GM12878 (cell line): ENCODE data around the gene USP47. TPM values are rescaled to one million over a fixed set of nuclear protein-coding genes. Genes with fewer than 3 reads are reported as not detected.

Experiments
- ATAC-seq: fragments of 200-7000 bp; cut with Tn5 transposase; 3 replicates; pipeline ENCODE4 v1.9.1; 2020; ENCODE audit warnings: mild to moderate bottlenecking, moderate library complexity
- BruUV-seq: library from RNA; stranded (reverse); fragments of 400-500 nt; replicated peaks from 2 replicates; lab custom pipeline; 2021; lab: Mats Ljungman, UMichigan
- CTCF ChIA-PET: fragments of 300-600 bp; sonication (Branson Sonifier 250); formaldehyde crosslinking; extraction: SDS; loops from one replicate; lab custom pipeline; 2021; ENCODE audit warnings: inconsistent platforms; lab: Yijun Ruan, JAX
- POLR2A ChIA-PET: fragments of 350-600 bp; formaldehyde crosslinking; extraction: SDS; loops from one replicate; lab custom pipeline; 2021; ENCODE audit warnings: inconsistent platforms; lab: Charles Lee
- RAD21 ChIA-PET: fragments of 300-600 bp; sonication (Branson Sonifier 250); formaldehyde crosslinking; loops from one replicate; lab custom pipeline; 2023; ENCODE audit warnings: antibody characterized with exemption; ENCODE audit not compliant: unreplicated experiment; lab: Charles Lee
- SMC1A ChIA-PET: fragments of 300-600 bp; sonication (Branson Sonifier 250); formaldehyde crosslinking; loops from one replicate; lab custom pipeline; 2023; ENCODE audit not compliant: unreplicated experiment, uncharacterized antibody; lab: Charles Lee
- DNase-seq: peaks from one replicate; pipeline ENCODE4 v3.0.0-alpha.2; 2011; ENCODE audit warnings: low read depth, low spot score
- FAIRE-seq: peaks from 3 replicates; lab custom pipeline; 2011; peaks lifted over from hg19 to GRCh38; lab: Jason Lieb, UNC
- H2AFZ ChIP-seq: 2 replicates; pipeline ENCODE4 v1.6.0; 2011; ENCODE audit warnings: low read depth, low read length, control low read depth; ENCODE audit not compliant: control insufficient read depth
- H3K27ac ChIP-seq: 2 replicates; pipeline ENCODE4 v1.5.1; 2011; ENCODE audit warnings: control low read depth; ENCODE audit not compliant: control insufficient read depth, insufficient read depth
- H3K27me3 ChIP-seq, 2 experiments: replicated peaks in 1 of 2; 2 replicates each; pipeline versions ENCODE4 v1.6.0 to v1.6.1; 2011; ENCODE audit warnings: low read length in 1 of 2; ENCODE audit not compliant: control insufficient read depth in 2 of 2, insufficient read depth in 2 of 2
- H3K36me3 ChIP-seq, 2 experiments: 2 replicates each; pipeline ENCODE4 v1.5.1; 2011; ENCODE audit warnings: low read length in 1 of 2; ENCODE audit not compliant: control insufficient read depth in 2 of 2, insufficient read depth in 2 of 2
- H3K4me1 ChIP-seq: 2 replicates; pipeline ENCODE4 v1.6.1; 2011; ENCODE audit warnings: mild to moderate bottlenecking, low read length, moderate library complexity, mixed read lengths; ENCODE audit not compliant: control insufficient read depth, insufficient read depth
- H3K4me2 ChIP-seq: 2 replicates; pipeline ENCODE4 v1.6.0; 2011; ENCODE audit warnings: control low read depth; ENCODE audit not compliant: control insufficient read depth, insufficient read depth
- H3K4me3 ChIP-seq: fragments of 200-600 bp; sonication (generic); 2 replicates; pipeline ENCODE4 v1.5.1; 2016
- H3K79me2 ChIP-seq: 2 replicates; pipeline ENCODE4 v1.6.0; 2011; ENCODE audit warnings: low read length; ENCODE audit not compliant: control insufficient read depth, insufficient read depth
- H3K9ac ChIP-seq: 2 replicates; pipeline ENCODE4 v1.8.0; 2011; ENCODE audit warnings: low read length, control low read depth, mixed read lengths; ENCODE audit not compliant: control insufficient read depth, insufficient read depth
- H3K9me3 ChIP-seq: replicated peaks from 3 replicates; pipeline ENCODE4 v1.5.1; 2011; ENCODE audit warnings: mild to moderate bottlenecking, low read length; ENCODE audit not compliant: control insufficient read depth, insufficient read depth
- H4K20me1 ChIP-seq: 2 replicates; pipeline ENCODE4 v1.6.0; 2011; ENCODE audit not compliant: control insufficient read depth, insufficient read depth
- CREB1 ChIP-seq: IDR thresholded peaks from 2 replicates; pipeline ENCODE4 v1.6.1; 2012; ENCODE audit warnings: low read depth, mild to moderate bottlenecking, inconsistent platforms
- EP300 ChIP-seq, 2 experiments: fragments of 150-350 bp in 1 of 2; IDR thresholded peaks; 2 replicates each; pipeline ENCODE4 v1.6.1; 2011 to 2012; ENCODE audit warnings: low read depth in 2 of 2, low read length in 2 of 2, borderline replicate concordance in 1 of 2, improper control_type of control experiment in 1 of 2, inconsistent platforms in 1 of 2; ENCODE audit not compliant: control insufficient read depth in 1 of 2
- JUND ChIP-seq: IDR thresholded peaks from 2 replicates; pipeline ENCODE4 v1.6.1; 2012; ENCODE audit warnings: low read depth, mild to moderate bottlenecking, low read length, improper control_type of control experiment, moderate library complexity
- RCOR1 ChIP-seq: conservative IDR thresholded peaks from 2 replicates; pipeline ENCODE4 v1.6.1; 2012; ENCODE audit warnings: low read depth, low read length, improper control_type of control experiment
- RUNX3 ChIP-seq: IDR thresholded peaks from 2 replicates; pipeline ENCODE4 v1.6.1; 2012; ENCODE audit warnings: low read length, inconsistent platforms
- SUZ12 ChIP-seq: fragments of 200-600 bp; sonication (generic); IDR thresholded peaks from one replicate; pipeline ENCODE4 v1.6.1; 2018; ENCODE audit warnings: antibody characterized with exemption, mild to moderate bottlenecking; ENCODE audit not compliant: unreplicated experiment
- WGBS: methylation state at CpG from one replicate; pipeline ENCODE4 v1.1.6; 2016; ENCODE audit warnings: low lambda C conversion rate; ENCODE audit not compliant: insufficient replicate concordance, insufficient coverage; ENCODE audit errors: missing lambda C conversion rate; 5-methylcytosine and 5-hydroxymethylcytosine counted together
- in situ Hi-C: fragments of 300-500 bp; cut with MboI; formaldehyde crosslinking; loops from 9 replicates; pipeline ENCODE4 v1.14.3; 2018; ENCODE audit warnings: mixed read lengths
- intact Hi-C: fragments of 100-400 bp; cut with micrococcal nuclease; formaldehyde crosslinking; loops from one replicate; pipeline ENCODE4 v1.14.2; 2022; ENCODE audit not compliant: unreplicated experiment
- polyA plus RNA-seq, 11 experiments: library from polyadenylated mRNA; depleted of rRNA in 4 of 11; unstranded in 6 of 11; stranded (reverse) in 5 of 11; fragments of >200 nt; fragmentation: Nextera tagmentation in 4 of 11; fragmentation: Illumina TruSeq in 1 of 11; extraction: Ambion mirVana in 4 of 11; extraction: Trizol in 1 of 11; gene quantifications; 1 replicate in 1 of 11; 2 replicates in 10 of 11; pipeline versions ENCODE4 v1.2.1 to v1.2.3, GENCODE V29; 2011 to 2016; ENCODE audit warnings: inconsistent platforms in 2 of 11, missing spikeins in 2 of 11, low read depth in 1 of 11
- total RNA-seq, 4 experiments: library from RNA; depleted of rRNA in 3 of 4; stranded (reverse); fragments of >200 nt in 3 of 4; fragmentation: Illumina TruSeq in 1 of 4; extraction: Trizol in 1 of 4; gene quantifications; 2 replicates each; pipeline versions ENCODE4 v1.2.1 to v1.2.3, GENCODE V29; 2013 to 2021
- TF ChIP-seq, protein P1 (sequence below): fragments of 450-650 bp; IDR thresholded peaks from 2 replicates; pipeline ENCODE4 v1.6.1; 2018; ENCODE audit warnings: borderline replicate concordance, mild to moderate bottlenecking; ENCODE audit not compliant: partially characterized antibody

The USP47 gene
- total and polyA plus RNA-seq, 10 of the 15 experiments (the other 5 are each of a cell fraction or from before 2014, with no cell fraction given), result 13.9 to 54.0 (median 31.6) TPM

GRCh38 chr11:11971906-11972547, 130.3 kb downstream of the USP47 start:
- no peaks in the 10 kb centered on the region for H3K36me3 ChIP-seq
- H3K4me1 ChIP-seq, result no peaks in the 10 kb centered on the region
- no TSS peak for BruUV-seq
- intact Hi-C loops (no loop called here), in situ Hi-C loops (no loop called here)
- ChIA-PET RAD21 (no interaction called here), CTCF (interaction anchor here (0.6 kb wide), 1 partner anchor 95 kb away, joined by 3 read pairs; no protein-coding TSS in a partner anchor), POLR2A (no interaction called here), SMC1A (interaction anchor here (1.2 kb wide), 1 partner anchor 100 kb away, joined by 3 read pairs; no protein-coding TSS in a partner anchor)
- H3K27me3 ChIP-seq, result no peaks in the 10 kb centered on the region; a peak in 2 of 4 replicates
- DNase-seq (no peak), FAIRE-seq (no peak), ATAC-seq (no peak)
- 14% methylated on average over 5 of the region's 5 CpGs for WGBS
- H3K27ac ChIP-seq, result no peak overlapping the region
- no peak overlapping the region for H3K9ac ChIP-seq
- H3K9me3 ChIP-seq, result no peaks in the 10 kb centered on the region
- no peaks in the 10 kb centered on the region for H3K79me2 ChIP-seq
- no peaks in the 10 kb centered on the region for H4K20me1 ChIP-seq
- H3K4me2 ChIP-seq, result no peak overlapping the region
- TF ChIP-seq RUNX3, result no peak
- H2AFZ ChIP-seq, result no peak overlapping the region
- H3K4me3 ChIP-seq, result no peak overlapping the region

DNA sequence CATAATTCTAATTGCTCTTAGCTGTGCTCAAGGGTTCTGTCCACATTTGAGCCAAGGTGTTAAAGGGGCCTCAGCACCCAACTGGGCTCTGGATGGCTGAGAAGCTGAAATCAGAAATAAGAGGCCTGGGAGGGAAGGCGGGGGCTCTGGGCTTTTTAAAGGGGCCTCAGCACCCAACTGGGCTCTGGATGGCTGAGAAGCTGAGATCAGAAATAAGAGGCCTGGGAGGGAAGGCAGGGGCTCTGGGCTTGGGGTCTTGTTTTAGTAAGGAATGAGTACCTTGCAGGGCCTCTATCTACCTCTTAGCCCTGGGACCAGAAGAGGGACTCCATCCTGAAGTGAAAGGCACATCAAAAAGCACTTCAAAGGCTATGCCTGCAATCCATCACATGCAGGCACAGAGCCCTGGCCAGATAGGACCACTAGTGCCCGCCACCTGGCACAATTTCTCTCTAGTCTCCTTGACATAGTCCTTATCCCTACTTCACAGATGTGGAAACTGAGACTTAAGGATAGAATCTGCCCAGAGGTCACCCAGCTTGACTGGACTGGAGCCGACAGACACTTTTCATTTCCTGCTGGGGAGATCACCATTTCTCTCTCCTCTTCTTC, 131.1 kb downstream of the USP47 start:
- no peak overlapping the region for H3K9ac ChIP-seq
- no TSS peak for BruUV-seq
- H3K27ac ChIP-seq, result no peak overlapping the region
- WGBS, result 10% methylated on average over 3 of the region's 3 CpGs
- no peak overlapping the region for H3K4me3 ChIP-seq
- FAIRE-seq (no peak), DNase-seq (no peak), ATAC-seq (no peak)
- no peaks in the 10 kb centered on the region for H3K36me3 ChIP-seq
- no peak overlapping the region for H2AFZ ChIP-seq
- RAD21 ChIA-PET, result no interaction called here
- SMC1A ChIA-PET, result no interaction called here
- no peaks in the 10 kb centered on the region for H4K20me1 ChIP-seq
- no peaks in the 10 kb centered on the region for H3K9me3 ChIP-seq
- H3K27me3 ChIP-seq, result no peaks in the 10 kb centered on the region; a peak in 2 of 4 replicates
- no peak overlapping the region for H3K4me2 ChIP-seq
- no peak for TF ChIP-seq SUZ12
- no peak for TF ChIP-seq EP300 (IDR thresholded peaks at IDR 0.05; ENCODE audit: borderline replicate concordance in 1 of 2, control insufficient read depth in 1 of 2, low read depth in 2 of 2, low read length in 2 of 2)
- no peak for TF ChIP-seq CREB1
- no peak for TF ChIP-seq JUND
- TF ChIP-seq RCOR1, result no peak
- TF ChIP-seq, protein P1, sequence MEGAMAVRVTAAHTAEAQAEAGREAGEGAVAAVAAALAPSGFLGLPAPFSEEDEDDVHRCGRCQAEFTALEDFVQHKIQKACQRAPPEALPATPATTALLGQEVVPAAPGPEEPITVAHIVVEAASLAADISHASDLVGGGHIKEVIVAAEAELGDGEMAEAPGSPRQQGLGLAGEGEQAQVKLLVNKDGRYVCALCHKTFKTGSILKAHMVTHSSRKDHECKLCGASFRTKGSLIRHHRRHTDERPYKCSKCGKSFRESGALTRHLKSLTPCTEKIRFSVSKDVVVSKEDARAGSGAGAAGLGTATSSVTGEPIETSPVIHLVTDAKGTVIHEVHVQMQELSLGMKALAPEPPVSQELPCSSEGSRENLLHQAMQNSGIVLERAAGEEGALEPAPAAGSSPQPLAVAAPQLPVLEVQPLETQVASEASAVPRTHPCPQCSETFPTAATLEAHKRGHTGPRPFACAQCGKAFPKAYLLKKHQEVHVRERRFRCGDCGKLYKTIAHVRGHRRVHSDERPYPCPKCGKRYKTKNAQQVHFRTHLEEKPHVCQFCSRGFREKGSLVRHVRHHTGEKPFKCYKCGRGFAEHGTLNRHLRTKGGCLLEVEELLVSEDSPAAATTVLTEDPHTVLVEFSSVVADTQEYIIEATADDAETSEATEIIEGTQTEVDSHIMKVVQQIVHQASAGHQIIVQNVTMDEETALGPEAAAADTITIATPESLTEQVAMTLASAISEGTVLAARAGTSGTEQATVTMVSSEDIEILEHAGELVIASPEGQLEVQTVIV, result no peak
- in situ Hi-C loops, result no loop called here
- H3K4me1 ChIP-seq, result no peaks in the 10 kb centered on the region
- CTCF ChIA-PET, result no interaction called here
- POLR2A ChIA-PET, result interaction anchor here (1.1 kb wide), 1 partner anchor 173 kb away, joined by 5 read pairs; no protein-coding TSS in a partner anchor
- intact Hi-C loops, result no loop called here
- no peaks in the 10 kb centered on the region for H3K79me2 ChIP-seq
